OCI-M1 (cell line): Measurements from ENCODE around the gene BICRAL.

ENCODE experiments used
- DNase-seq: peaks from one replicate; lab custom pipeline; 2025; lab: John Stamatoyannopoulos, UW

BICRAL gene

GRCh38 chr6:42764911-42765648 lies 16.8 kb upstream of the BICRAL start:
- no peak for DNase-seq

GRCh38 chr6:42766163-42766670 lies 15.6 kb upstream of the BICRAL start:
- no peak for DNase-seq

DNA sequence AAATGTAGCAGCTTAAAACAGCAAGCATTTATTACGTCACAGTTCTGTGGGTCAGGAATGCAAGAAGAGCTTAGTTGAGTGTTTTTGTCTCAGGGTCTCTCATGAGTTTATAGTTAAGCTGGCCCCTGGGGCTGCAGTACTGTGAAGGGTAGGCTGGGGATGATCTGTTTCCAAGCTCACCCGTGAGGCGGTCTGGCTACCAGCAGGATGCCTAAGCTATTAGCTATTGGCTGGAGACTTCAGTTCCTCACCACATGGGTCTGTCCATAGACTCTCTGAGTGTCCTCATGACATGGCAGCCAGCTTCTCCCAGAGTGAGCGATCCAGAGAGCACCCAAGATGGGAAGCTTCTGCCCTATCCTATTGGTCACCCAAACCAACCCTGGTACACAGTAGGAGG lies 12.8 kb upstream of the BICRAL start:
- no peak for DNase-seq

- DNase-seq: no peak
These were observed 12.0 kb upstream of the BICRAL start for GRCh38 chr6:42769836-42770235.

- DNase-seq: no peak
These were observed 10.1 kb upstream of the BICRAL start for GRCh38 chr6:42771741-42772100.

GRCh38 chr6:42774201-42774600 lies 7.7 kb upstream of the BICRAL start:
- DNase-seq: no peak

- peak; percentile 72 for DNase-seq
These were observed 6.9 kb upstream of the BICRAL start for GRCh38 chr6:42774821-42775487.

GRCh38 chr6:42777126-42777822 lies 4.6 kb upstream of the BICRAL start:
- DNase-seq: peak; percentile 95

DNA sequence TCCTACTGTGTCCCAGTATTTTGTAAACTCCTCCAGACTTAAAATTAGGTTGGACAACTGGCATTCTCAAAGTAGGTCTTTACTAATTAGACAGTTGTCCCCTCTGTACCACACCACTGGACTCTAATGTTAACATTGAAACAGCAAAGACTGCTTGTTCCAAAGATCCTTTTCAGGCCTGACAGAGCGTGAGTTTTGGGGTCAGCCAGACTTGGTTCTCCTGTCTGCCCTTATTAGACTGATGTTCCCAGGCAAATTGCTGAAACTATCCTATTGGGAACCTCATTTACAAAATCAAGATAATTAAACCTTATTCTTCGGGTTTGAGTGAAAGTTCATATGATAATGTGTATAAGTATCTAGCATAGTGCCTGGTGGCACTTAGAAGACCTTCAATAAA lies 3.7 kb upstream of the BICRAL start:
- peak; percentile 61 for DNase-seq

GRCh38 chr6:42779521-42779920 lies 2.3 kb upstream of the BICRAL start:
- DNase-seq: no peak

- DNase-seq: peak; percentile 78
These were observed 381 bp upstream of the BICRAL start for GRCh38 chr6:42781546-42781795.

GRCh38 chr6:42782689-42783176 lies 881 bp downstream of the BICRAL start:
- peak; percentile 85 for DNase-seq

- DNase-seq: peak; percentile 83
These were observed 1.5 kb downstream of the BICRAL start for GRCh38 chr6:42783177-42783875.

DNA sequence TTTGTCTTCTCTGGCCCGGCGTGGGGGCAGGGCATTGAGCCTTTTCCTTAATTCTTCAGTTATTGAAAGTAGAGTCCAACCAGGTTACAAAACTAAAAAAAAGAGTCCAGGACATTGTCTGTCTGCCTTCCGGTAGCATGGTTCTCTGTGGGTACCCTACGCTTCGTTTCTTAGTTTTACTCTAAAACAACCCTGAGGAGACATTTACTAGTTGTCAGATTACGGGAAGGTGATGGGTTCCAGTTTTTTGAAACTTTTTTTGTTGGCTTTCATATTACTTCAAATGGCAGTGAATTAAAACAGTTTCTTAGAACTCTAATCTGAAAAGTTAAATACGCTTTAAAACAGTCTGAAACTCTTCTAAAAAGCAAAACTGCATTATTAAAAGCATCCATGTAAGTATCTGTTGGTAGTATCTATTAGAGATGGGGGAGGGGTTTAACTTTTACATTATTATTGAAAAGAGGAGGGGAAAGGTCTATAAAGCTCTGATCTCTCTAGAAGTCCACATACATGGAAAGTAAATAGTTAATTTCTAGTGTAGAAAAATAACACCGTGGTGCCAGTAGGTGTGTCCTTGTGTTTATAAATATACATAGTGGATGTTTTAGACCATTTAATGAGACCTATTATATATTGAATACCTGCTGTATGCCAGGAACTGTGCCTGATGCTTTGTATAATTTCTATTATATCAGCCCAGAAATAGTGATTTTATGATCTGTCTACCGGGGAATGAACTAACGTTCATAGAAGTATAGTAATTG lies 2.2 kb downstream of the BICRAL start:
- DNase-seq: peak; percentile 82

GRCh38 chr6:42784717-42785498 lies 3.1 kb downstream of the BICRAL start:
- DNase-seq: peak; percentile 42

DNA sequence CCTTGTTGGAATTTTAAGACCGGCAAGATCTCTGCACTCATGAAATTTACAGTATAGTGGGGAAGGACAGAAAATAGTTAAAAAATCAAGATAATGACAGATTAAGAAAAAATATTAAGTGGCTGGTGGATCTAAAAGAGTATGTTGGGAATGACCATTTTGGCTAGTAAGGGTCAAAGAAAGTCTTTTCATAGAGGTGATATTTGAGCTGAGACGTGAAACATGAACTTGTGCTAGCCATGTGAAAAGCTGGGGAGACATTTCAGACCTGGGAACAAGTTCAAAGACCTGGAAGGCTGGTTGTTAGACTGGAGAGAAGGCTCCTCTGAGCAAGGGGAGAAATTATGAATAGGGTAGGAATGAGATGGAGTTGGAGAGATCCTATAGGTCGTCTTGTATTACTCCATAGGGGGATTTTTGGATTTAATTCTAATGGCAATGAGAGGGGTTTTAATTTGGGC lies 4.7 kb downstream of the BICRAL start:
- DNase-seq: peak; percentile 65

- DNase-seq: no peak
These were observed 5.2 kb downstream of the BICRAL start for GRCh38 chr6:42787063-42787472.

DNA sequence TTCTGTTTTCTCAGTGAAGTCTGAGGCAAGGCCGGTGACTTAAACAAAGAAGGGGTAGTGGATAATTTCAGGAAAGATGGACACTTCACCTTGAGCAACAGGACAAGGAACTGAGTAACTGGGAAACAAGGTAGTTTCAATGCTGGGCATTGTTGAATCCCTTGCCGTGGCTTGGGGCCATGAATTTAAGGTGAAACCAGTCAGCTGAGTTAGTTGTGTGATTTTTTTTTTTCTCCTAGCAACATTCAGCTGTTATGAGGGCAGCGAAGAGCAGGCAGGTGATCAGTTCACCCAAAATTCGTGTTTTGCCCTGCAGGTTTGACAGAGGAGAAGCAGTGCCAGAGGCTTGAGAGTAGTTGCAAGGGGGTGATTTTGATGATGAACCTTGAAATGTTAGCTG lies 6.8 kb downstream of the BICRAL start:
- DNase-seq: no peak

GRCh38 chr6:42790549-42791181 lies 8.8 kb downstream of the BICRAL start:
- DNase-seq: peak; percentile 58

DNA sequence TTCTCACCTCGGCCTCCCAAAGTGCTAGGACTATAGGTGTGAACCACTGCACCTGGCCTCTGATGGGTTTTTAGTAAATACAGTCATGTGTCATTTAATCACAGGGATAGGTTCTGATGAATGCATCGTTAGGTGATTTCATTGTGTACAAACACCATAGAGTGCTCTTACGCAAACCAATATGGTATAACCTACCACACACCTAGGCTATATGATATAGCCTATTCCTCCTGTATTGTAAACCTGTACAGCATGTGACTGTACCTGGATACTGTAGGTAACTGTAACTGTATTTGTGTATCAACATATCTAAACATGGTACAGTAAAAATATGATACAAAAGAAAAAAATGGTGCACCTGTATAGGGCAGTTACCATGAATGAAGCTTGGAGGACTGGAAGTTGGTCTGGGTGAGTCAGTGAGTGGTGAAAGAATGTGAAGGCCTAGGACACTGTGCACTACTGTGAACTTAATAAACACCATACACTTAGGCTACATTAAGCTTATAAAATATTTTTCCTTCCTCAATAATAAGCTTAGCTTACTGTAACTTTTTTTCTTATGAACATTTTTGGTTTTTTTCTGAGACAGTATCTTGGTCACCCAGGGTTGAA lies 10.0 kb downstream of the BICRAL start:
- DNase-seq: no peak
